ENCODE data around the gene NSF. TPM values are rescaled to one million over a fixed set of nuclear protein-coding genes. Genes with fewer than 3 reads are reported as not detected.
"Not testable (repeated sequence)": the region's sequence is repeated elsewhere in the genome, so short reads cannot be mapped to it uniquely, and the experiment has no call there.

Gene NSF
- total RNA-seq, 2 donors from 2014 or later = 29.7 to 41.0 TPM

GRCh38 chr17:46756861-46757260 is 166.4 kb downstream of the NSF start:
- H3K4me3 Mint-ChIP-seq = no peak overlapping the region
- no peaks in the 10 kb centered on the region for H3K27me3 ChIP-seq (ENCODE audit: control insufficient read depth, insufficient read depth, low read length, poor library complexity, severe bottlenecking)
- no peak for TF ChIP-seq CTCF (conservative IDR thresholded peaks at IDR 0.05)
- no peaks in the 10 kb centered on the region for H3K9me3 Mint-ChIP-seq
- H3K27me3 Mint-ChIP-seq (ENCODE audit: insufficient read depth) = no peaks in the 10 kb centered on the region
- no peak overlapping the region for H3K4me3 ChIP-seq (ENCODE audit: low read length)
- H3K9me3 ChIP-seq (ENCODE audit: control insufficient read depth, low read length) = no peaks in the 10 kb centered on the region
- peaks cover 74% of the 10 kb centered on the region for H3K36me3 ChIP-seq (ENCODE audit: control insufficient read depth, insufficient read depth, low read length)
- no peak overlapping the region for H3K27ac ChIP-seq (ENCODE audit: low read depth, low read length)
- H3K9ac ChIP-seq (ENCODE audit: extremely low read depth, low read length, poor library complexity, severe bottlenecking) = no peak overlapping the region
- H3K27ac Mint-ChIP-seq = no peak overlapping the region
- no peaks in the 10 kb centered on the region for H3K4me1 Mint-ChIP-seq
- 98 to 100% methylated on average over 1 to 2 of the region's 2 CpGs for WGBS, 2 experiments (ENCODE audit: insufficient coverage in 1 of 2, insufficient read length in 1 of 2)
- peaks cover 36% of the 10 kb centered on the region for H3K36me3 Mint-ChIP-seq (ENCODE audit: low read depth)
- DNase-seq = peak; percentile 24
- no peaks in the 10 kb centered on the region for H3K4me1 ChIP-seq (ENCODE audit: control insufficient read depth, insufficient read depth, low read length)

- H3K27ac Mint-ChIP-seq; H3K9ac ChIP-seq (ENCODE audit: extremely low read depth, low read length, poor library complexity, severe bottlenecking); H3K27me3 ChIP-seq (ENCODE audit: control insufficient read depth, insufficient read depth, low read length, poor library complexity, severe bottlenecking); H3K4me3 Mint-ChIP-seq; H3K4me1 ChIP-seq (ENCODE audit: control insufficient read depth, insufficient read depth, low read length); H3K4me3 ChIP-seq (ENCODE audit: low read length); H3K27ac ChIP-seq (ENCODE audit: low read depth, low read length); H3K9me3 Mint-ChIP-seq; H3K9me3 ChIP-seq (ENCODE audit: control insufficient read depth, low read length); DNase-seq; H3K4me1 Mint-ChIP-seq; H3K27me3 Mint-ChIP-seq (ENCODE audit: insufficient read depth): not testable (repeated sequence)
- H3K36me3 ChIP-seq (ENCODE audit: control insufficient read depth, insufficient read depth, low read length) = peaks cover 75% of the 10 kb centered on the region
- H3K36me3 Mint-ChIP-seq (ENCODE audit: low read depth) = peaks cover 34% of the 10 kb centered on the region
- WGBS, 2 experiments (ENCODE audit: insufficient coverage in 1 of 2, insufficient read length in 1 of 2) = 85 to 89% methylated on average over 3 to 4 of the region's 4 CpGs
These were observed 167.1 kb downstream of the NSF start for GRCh38 chr17:46757588-46757987.

GRCh38 chr17:46758614-46759013 is 168.1 kb downstream of the NSF start:
- Histone ChIP-seq H3K27ac (ENCODE audit: low read depth, low read length) (no peak overlapping the region), H3K36me3 (ENCODE audit: control insufficient read depth, insufficient read depth, low read length) (peaks cover 75% of the 10 kb centered on the region), H3K9ac (ENCODE audit: extremely low read depth, low read length, poor library complexity, severe bottlenecking) (no peak overlapping the region), H3K9me3 (ENCODE audit: control insufficient read depth, low read length) (no peaks in the 10 kb centered on the region), H3K4me1 (ENCODE audit: control insufficient read depth, insufficient read depth, low read length) (no peaks in the 10 kb centered on the region), H3K4me3 (ENCODE audit: low read length) (no peak overlapping the region), H3K27me3 (ENCODE audit: control insufficient read depth, insufficient read depth, low read length, poor library complexity, severe bottlenecking) (no peaks in the 10 kb centered on the region)
- WGBS, 2 experiments (ENCODE audit: insufficient coverage in 1 of 2, insufficient read length in 1 of 2) = 94 to 96% methylated on average over 5 of the region's 5 CpGs
- no peaks in the 10 kb centered on the region for H3K9me3 Mint-ChIP-seq
- H3K4me1 Mint-ChIP-seq = no peaks in the 10 kb centered on the region
- no peak for TF ChIP-seq CTCF (conservative IDR thresholded peaks at IDR 0.05)
- no peaks in the 10 kb centered on the region for H3K27me3 Mint-ChIP-seq (ENCODE audit: insufficient read depth)
- no peak for DNase-seq
- H3K27ac Mint-ChIP-seq = no peak overlapping the region
- peaks cover 35% of the 10 kb centered on the region for H3K36me3 Mint-ChIP-seq (ENCODE audit: low read depth)
- H3K4me3 Mint-ChIP-seq = no peak overlapping the region

- no peaks in the 10 kb centered on the region for H3K4me1 Mint-ChIP-seq
- H3K36me3 Mint-ChIP-seq (ENCODE audit: low read depth) = peaks cover 37% of the 10 kb centered on the region
- no peak overlapping the region for H3K27ac Mint-ChIP-seq
- no peaks in the 10 kb centered on the region for H3K27me3 Mint-ChIP-seq (ENCODE audit: insufficient read depth)
- DNase-seq = no peak
- no peaks in the 10 kb centered on the region for H3K9me3 Mint-ChIP-seq
- no peak for TF ChIP-seq CTCF (conservative IDR thresholded peaks at IDR 0.05)
- Histone ChIP-seq H3K27me3 (ENCODE audit: control insufficient read depth, insufficient read depth, low read length, poor library complexity, severe bottlenecking) (no peaks in the 10 kb centered on the region), H3K27ac (ENCODE audit: low read depth, low read length) (no peak overlapping the region), H3K4me3 (ENCODE audit: low read length) (no peak overlapping the region), H3K4me1 (ENCODE audit: control insufficient read depth, insufficient read depth, low read length) (no peaks in the 10 kb centered on the region), H3K9ac (ENCODE audit: extremely low read depth, low read length, poor library complexity, severe bottlenecking) (no peak overlapping the region), H3K9me3 (ENCODE audit: control insufficient read depth, low read length) (no peaks in the 10 kb centered on the region), H3K36me3 (ENCODE audit: control insufficient read depth, insufficient read depth, low read length) (peaks cover 75% of the 10 kb centered on the region)
- 97 to 98% methylated on average over 7 to 9 of the region's 9 CpGs for WGBS, 2 experiments (ENCODE audit: insufficient coverage in 1 of 2, insufficient read length in 1 of 2)
- no peak overlapping the region for H3K4me3 Mint-ChIP-seq
These were observed 168.7 kb downstream of the NSF start for GRCh38 chr17:46759141-46759540.

Data from endodermal cell (in vitro differentiated cells).